Stomach (tissue), 9 donors: Measurements from ENCODE around the gene CAPN9. TPM values are rescaled to one million over a fixed set of nuclear protein-coding genes. Genes with fewer than 3 reads are reported as not detected.
"Not testable (repeated sequence)": the region's sequence is repeated elsewhere in the genome, so short reads cannot be mapped to it uniquely, and the experiment has no call there.

Experiments used
- DNase-seq, 2 donors: peaks; one replicate each; pipeline versions ENCODE4 v3.0.0 to v3.0.0-alpha.2; 2013 to 2019
- H3K27ac ChIP-seq, 5 donors: fragments of 200-600 bp in 4 of 5; sonication (generic) in 4 of 5; one replicate each; pipeline ENCODE4 v1.5.1; 2013 to 2019; ENCODE audit warnings: mild to moderate bottlenecking in 1 of 5, moderate library complexity in 1 of 5
- H3K27me3 ChIP-seq, 3 donors: fragments of 200-600 bp; sonication (generic); one replicate each; pipeline ENCODE4 v1.5.1; 2017 to 2019; ENCODE audit warnings: mixed run types in 1 of 3
- H3K36me3 ChIP-seq, 4 donors: fragments of 200-600 bp; sonication (generic); 1 replicate in 3 of 4; 2 replicates in 1 of 4; pipeline ENCODE4 v1.5.1; 2016 to 2019
- H3K4me1 ChIP-seq, 4 donors: fragments of 200-600 bp; sonication (generic); one replicate each; pipeline ENCODE4 v1.5.1; 2016 to 2019
- H3K4me3 ChIP-seq, 4 donors: fragments of 200-600 bp; sonication (generic) in 3 of 4; one replicate each; pipeline ENCODE4 v1.5.1; 2016 to 2019; ENCODE audit warnings: mild to moderate bottlenecking in 1 of 4
- H3K9me3 ChIP-seq, 4 donors: fragments of 200-600 bp; sonication (generic); one replicate each; pipeline ENCODE4 v1.5.1; 2016 to 2019
- CTCF ChIP-seq, 7 experiments: fragments of 450-650 bp in 4 of 7; fragments of 200-600 bp in 3 of 7; sonication (generic) in 3 of 7; IDR thresholded peaks; one replicate each; pipeline ENCODE4 v1.5.1; 2016 to 2019; ENCODE audit warnings: antibody characterized with exemption in 7 of 7, control low read depth in 2 of 7, mild to moderate bottlenecking in 1 of 7
- EP300 ChIP-seq: sonication (generic); formaldehyde crosslinking; IDR thresholded peaks from one replicate; pipeline ENCODE4 v1.6.1; 2017; ENCODE audit warnings: antibody characterized with exemption
- POLR2A ChIP-seq, 4 donors: fragments of 450-650 bp; IDR thresholded peaks; one replicate each; pipeline ENCODE4 v1.6.1; 2016; ENCODE audit warnings: antibody characterized with exemption in 4 of 4, control low read depth in 2 of 4, mild to moderate bottlenecking in 1 of 4, moderate library complexity in 1 of 4
- POLR2AphosphoS5 ChIP-seq, 3 donors: sonication (generic); formaldehyde crosslinking; IDR thresholded peaks; one replicate each; pipeline ENCODE4 v1.6.1; 2016; ENCODE audit warnings: antibody characterized with exemption in 3 of 3
- whole genome bisulfite sequencing, 5 donors: extraction: QIAGEN DNeasy Blood & Tissue Kit in 3 of 5; methylation state at CpG; one replicate each; pipeline versions ENCODE4 v1.1.5 to v1.1.7; 2013 to 2018; 5-methylcytosine and 5-hydroxymethylcytosine counted together
- intact Hi-C: fragments of 100-400 bp; cut with DNase I; formaldehyde crosslinking; loops from one replicate; pipeline ENCODE4 v1.15.1; 2023; ENCODE audit warnings: low total_unique reads
- polyA plus RNA-seq, 3 donors: library from polyadenylated mRNA; stranded (reverse); fragments of 200-250 nt; gene quantifications; one replicate each; pipeline ENCODE4 v1.2.3, GENCODE V29; 2013
- total RNA-seq, 5 donors: library from RNA; depleted of rRNA; stranded (reverse); fragments of >200 nt; gene quantifications; one replicate each; pipeline versions ENCODE4 v1.1.0 to v1.2.3, GENCODE V29; 2014 to 2016
- donor health status: healthy with polysubstance abuse.
- donor health status: Bipolar disorder and iron deficiency.
- donor health status: healthy.

The CAPN9 gene
- total and polyA plus RNA-seq, 8 donors: 2.6 to 68.3 (median 46.7) TPM

- intact Hi-C loops: no loop called here
- Histone ChIP-seq H3K36me3 (no peaks in the 10 kb centered on the region), H3K9me3 (no peaks in the 10 kb centered on the region), H3K4me3 (no peak overlapping the region), H3K4me1 (peaks cover 0 to 14% (median 12%) of the 10 kb centered on the region in 4 donors), H3K27me3 (no peaks in the 10 kb centered on the region), H3K27ac (peak overlapping the region in 2 of 5 donors; percentile 9 to 25)
- WGBS, 5 donors: 66 to 88% (median 84%) methylated on average over 8 of the region's 8 CpGs
- DNase-seq: no peak
- TF ChIP-seq POLR2AphosphoS5 (IDR thresholded peaks at IDR 0.05) (no peak), POLR2A (IDR thresholded peaks at IDR 0.05) (no peak), EP300 (no peak), CTCF (IDR thresholded peaks at IDR 0.05) (no peak)
Measured at GRCh38 chr1:230713547-230713914, 33.7 kb upstream of the CAPN9 start.

DNA sequence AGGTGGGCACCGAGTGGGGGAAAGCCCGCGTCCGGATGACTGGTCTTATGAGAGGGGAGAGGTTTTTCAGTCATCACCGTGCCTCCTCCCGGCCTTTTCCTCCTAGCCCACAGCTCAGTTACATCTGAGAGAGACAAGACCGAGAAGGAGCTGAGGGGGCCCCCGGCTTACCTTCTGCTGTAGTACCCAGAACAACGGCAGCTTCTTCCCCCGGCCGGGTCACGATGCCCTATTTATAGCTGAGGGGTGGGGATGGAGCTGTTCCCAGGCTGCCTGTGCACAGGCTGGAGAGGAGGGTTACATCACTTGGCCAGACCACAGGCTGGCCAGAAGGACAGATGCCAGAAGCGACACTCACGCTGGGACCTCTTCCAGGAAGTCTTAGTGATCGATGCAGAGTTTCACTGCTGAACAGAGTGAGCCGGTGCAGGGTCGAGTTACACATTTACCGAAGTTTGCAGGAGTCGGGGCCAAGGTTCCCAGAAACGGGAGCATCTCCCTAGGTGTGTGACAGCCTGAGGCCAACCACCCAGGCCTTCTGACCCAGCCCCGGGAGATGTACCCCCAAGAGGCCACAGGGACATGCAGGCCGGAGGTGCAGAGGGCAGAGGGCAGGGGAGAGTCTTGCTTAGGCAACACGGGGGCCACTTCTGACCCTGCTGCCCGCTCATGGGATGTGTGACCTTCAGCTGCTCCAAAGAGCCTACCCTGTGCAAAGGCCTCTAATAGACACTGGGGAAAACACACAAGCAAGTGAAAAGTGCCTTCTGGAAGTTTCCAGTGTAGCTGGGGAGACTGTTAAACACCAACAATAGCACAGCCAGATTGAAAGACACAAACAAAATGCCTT, 33.0 kb upstream of the CAPN9 start, which contains the start of gene AGT:
Gene AGT (minus strand): TSS at position 208 of the 850 bp plus-strand sequence. CDS start 3,299 bp downstream, outside the sequence.
- Histone ChIP-seq H3K4me1 (peaks cover 0 to 14% (median 12%) of the 10 kb centered on the region in 4 donors), H3K36me3 (no peaks in the 10 kb centered on the region), H3K27ac (peak within 1 kb of the TSS in 3 of 5 donors; percentile 9 to 25 (median 23)), H3K4me3 (no peak within 1 kb of the TSS), H3K27me3 (no peaks in the 10 kb centered on the region), H3K9me3 (no peaks in the 10 kb centered on the region)
- DNase-seq: peak; percentile 66 to 85
- TF ChIP-seq CTCF (IDR thresholded peaks at IDR 0.05) (no peak), POLR2AphosphoS5 (IDR thresholded peaks at IDR 0.05) (peak in 1 of 3 donors; percentile 55)
- intact Hi-C loops: no loop called here
- 33 to 41% (median 37%) methylated on average over 17 to 24 of the region's 24 CpGs for WGBS, 5 donors

DNA sequence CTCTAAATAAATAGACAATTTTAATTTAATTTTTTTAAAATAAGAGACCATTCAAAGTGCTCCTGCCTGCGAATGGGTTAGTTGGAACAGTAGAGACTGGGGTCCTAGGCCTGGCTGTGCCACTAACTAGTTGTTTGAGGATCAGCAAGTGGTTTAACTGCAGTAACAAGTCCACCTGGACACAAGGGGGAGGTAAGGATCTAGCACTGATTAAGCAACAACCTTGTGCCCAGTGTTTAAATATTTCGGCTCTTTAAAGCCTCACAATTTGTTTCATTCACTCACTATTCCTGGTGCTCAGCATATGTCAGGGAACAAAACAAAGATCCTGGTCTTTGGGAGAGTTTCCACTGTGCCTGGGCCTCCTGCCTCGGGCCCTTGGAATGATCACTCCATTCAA, 31.7 kb upstream of the CAPN9 start:
- H3K4me3 ChIP-seq: no peak overlapping the region
- H3K27me3 ChIP-seq: no peaks in the 10 kb centered on the region
- no peak overlapping the region for H3K27ac ChIP-seq
- intact Hi-C loops: no loop called here
- TF ChIP-seq POLR2AphosphoS5 (IDR thresholded peaks at IDR 0.05): no peak
- no peak for TF ChIP-seq POLR2A (IDR thresholded peaks at IDR 0.05)
- no peak for DNase-seq
- peaks cover 0 to 14% (median 12%) of the 10 kb centered on the region in 4 donors for H3K4me1 ChIP-seq
- 80 to 92% (median 85%) methylated on average over 3 of the region's 3 CpGs for WGBS, 5 donors
- H3K36me3 ChIP-seq: no peaks in the 10 kb centered on the region
- H3K9me3 ChIP-seq: no peaks in the 10 kb centered on the region

- WGBS, 5 donors: 60 to 92% (median 73%) methylated on average over 3 of the region's 3 CpGs
- H3K27me3 ChIP-seq, H3K9me3 ChIP-seq, H3K27ac ChIP-seq, H3K36me3 ChIP-seq, DNase-seq, H3K4me3 ChIP-seq, intact Hi-C loops: not testable (repeated sequence)
- H3K4me1 ChIP-seq: peaks cover 0 to 14% (median 12%) of the 10 kb centered on the region in 4 donors
Measured at GRCh38 chr1:230716453-230716852, 30.7 kb upstream of the CAPN9 start.

- Histone ChIP-seq H3K4me1 (peaks cover 0 to 14% (median 12%) of the 10 kb centered on the region in 4 donors), H3K36me3 (no peaks in the 10 kb centered on the region), H3K27me3 (no peaks in the 10 kb centered on the region), H3K9me3 (peaks cover 0 to 8% (median 3%) of the 10 kb centered on the region in 4 donors), H3K4me3 (no peak overlapping the region), H3K27ac (no peak overlapping the region)
- intact Hi-C loops: no loop called here
- no peak for TF ChIP-seq POLR2AphosphoS5 (IDR thresholded peaks at IDR 0.05)
- no peak for TF ChIP-seq POLR2A (IDR thresholded peaks at IDR 0.05)
- TF ChIP-seq CTCF (IDR thresholded peaks at IDR 0.05): no peak
- 57 to 80% (median 67%) methylated on average over 1 of the region's 1 CpG for WGBS, 5 donors
- no peak for DNase-seq
Measured at GRCh38 chr1:230717251-230717650, 29.9 kb upstream of the CAPN9 start.

DNA sequence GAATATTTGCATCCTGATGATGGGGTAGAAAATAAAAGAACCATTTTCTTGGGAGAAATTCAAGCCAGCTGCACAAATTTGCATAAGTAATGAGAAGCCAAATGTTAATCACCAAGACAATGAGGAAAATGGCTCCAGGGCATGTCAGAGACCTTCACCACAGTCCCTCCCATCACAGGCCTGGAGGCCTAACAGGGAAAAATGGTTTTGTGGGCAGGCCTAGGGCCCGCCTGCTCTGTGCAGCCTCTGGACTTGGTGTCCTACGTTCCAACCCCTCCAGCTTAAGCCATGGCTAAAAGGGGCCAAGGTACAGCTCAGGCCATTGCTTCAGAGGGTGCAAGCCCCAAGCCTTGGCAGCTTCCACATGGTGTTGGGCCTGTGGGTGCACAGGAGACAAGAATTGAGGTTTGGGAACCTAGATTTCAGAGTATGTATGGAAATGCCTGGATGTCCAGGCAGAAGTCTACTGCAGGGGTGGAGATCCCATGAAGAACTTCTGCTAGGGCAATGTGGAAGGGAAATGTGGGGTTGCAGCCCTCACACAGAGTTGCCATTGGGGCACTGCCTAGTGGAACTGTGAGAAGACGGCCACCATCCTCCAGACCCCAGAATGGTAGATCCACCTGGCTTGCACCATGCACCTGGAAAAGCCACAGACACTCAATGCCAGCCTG, 25.2 kb upstream of the CAPN9 start:
- DNase-seq, H3K27me3 ChIP-seq, intact Hi-C loops, H3K4me1 ChIP-seq, H3K36me3 ChIP-seq, H3K4me3 ChIP-seq, H3K27ac ChIP-seq: not testable (repeated sequence)
- 86 to 95% (median 91%) methylated on average over 3 of the region's 3 CpGs for WGBS, 5 donors
- H3K9me3 ChIP-seq: peaks cover 0 to 12% (median 6%) of the 10 kb centered on the region in 4 donors
